HG03280 (cell line): ENCODE results near the gene FILIP1.
A peak's percentile ranks its signal among the peaks of the same experiment; 100 is the strongest.

Experiments
- ATAC-seq: cut with Tn5 transposase; IDR thresholded peaks from one replicate; pipeline ENCODE4 v1.9.1; 2021; ENCODE audit warnings: mild to moderate bottlenecking, moderate library complexity; ENCODE audit not compliant: unreplicated experiment

FILIP1 gene

DNA sequence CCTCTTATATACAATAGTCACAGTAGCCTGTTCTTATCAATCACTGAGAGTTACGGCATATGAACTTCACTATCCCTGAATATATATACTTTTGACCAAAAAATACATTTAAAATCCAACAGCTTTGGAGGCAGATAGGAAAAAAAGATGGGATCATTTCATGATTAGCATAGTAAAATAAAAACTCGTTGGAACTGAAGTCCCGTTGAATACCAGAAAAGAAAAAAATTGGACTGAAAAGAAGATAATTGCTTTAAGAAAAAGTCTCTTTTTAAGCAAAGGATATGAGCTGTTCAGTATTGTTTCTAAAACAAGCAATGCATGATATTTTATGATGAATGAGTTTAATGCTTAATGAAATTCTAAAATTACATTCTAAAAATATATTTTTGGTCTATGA is 4.4 kb upstream of the FILIP1 start:
- no peak for ATAC-seq

- ATAC-seq: no peak
Measured at GRCh38 chr6:75495011-75495410, 1.4 kb upstream of the FILIP1 start.

- no peak for ATAC-seq
Measured at GRCh38 chr6:75494290-75494689, 690 bp upstream of the FILIP1 start.

DNA sequence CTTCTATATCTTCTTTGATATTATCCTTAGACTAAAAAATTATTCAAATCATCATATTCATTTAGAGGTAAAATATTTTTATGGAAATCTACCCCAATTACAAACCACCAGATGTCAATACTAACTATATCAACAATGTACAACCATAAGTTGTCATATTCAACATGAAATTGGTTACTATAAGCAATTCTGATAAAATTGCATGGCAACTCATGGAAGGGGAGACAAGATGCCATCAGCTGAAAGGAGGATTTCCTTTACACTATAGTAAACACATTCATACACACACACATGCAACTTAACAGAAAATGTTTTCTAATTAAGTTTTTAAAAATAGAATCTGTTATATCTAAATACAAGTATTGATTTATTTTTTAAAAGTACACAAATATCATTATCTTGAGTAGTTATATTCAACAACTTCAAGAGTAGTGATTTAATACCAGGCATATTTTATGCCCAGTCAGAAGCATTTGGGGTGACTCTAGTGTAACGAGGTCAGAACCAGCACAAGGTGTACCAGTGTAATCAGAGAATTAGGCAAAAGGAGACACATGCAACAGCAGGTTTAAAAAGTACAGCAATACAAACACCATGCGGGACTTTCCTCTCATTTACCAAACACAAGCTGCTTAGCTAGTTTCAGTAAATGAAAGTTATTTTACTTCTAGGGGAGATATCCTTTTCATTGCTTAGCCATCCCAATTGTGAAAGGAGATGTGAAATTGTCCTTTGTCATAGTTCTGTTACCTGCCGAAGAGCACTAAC is 1.0 kb downstream of the FILIP1 start:
- ATAC-seq: no peak

DNA sequence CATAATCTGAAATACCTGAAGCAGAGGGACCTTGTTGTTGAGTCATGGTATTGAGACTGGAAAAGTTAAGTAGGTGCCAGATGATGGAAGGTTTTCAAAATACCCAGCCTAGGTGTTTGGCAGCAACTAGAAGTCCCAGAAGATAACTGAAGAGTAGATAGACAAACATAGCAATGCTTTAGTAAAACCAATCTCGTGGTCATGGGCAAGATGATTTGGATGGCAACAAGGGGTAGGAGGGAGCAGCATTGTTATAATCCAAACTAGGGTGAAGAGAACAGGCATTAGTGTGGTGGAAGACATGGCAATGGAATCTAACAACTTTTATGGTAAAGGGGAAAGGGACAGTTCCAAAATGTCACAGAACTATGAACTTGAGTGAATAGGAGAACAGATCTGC is 2.3 kb downstream of the FILIP1 start:
- no peak for ATAC-seq

DNA sequence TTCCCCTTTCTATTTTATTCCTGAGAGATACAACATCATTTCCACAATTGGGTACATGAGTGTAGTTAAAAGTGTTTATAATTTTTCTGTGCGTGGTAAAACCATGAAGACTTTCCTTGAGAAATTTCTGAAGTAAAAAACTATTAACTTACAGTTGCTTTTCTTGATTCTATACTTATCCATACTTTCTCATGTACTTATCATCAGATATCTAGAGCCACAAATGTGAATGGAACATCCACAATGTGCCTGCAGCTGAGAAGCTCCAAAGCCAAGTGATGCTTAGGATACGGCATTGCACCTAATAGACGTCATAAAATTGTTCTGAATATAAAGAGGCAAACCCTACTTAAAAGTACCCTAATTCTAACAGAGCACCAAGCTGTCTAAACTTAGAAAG is 2.9 kb downstream of the FILIP1 start:
- ATAC-seq: no peak

- ATAC-seq: no peak
Measured at GRCh38 chr6:75489025-75489424, 4.6 kb downstream of the FILIP1 start.

DNA sequence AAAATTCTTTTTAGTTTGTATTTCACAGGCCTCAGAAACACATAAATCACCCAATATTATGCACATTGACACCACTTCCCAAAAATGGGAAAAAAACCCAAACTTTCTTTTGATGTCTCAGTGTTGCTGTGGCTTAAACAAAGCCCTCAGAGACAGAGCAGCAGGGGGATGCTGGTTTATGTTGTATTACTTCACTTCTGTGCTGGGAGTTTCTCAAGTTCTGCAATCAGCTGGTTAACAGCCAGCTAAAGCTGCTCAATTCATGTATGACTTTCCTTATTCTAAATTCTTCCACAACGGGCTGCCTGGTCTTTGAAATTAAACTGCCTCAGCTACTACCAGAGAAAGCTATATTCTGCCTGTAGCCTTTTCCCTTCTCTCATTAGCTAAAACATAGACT is 5.6 kb downstream of the FILIP1 start:
- no peak for ATAC-seq

GRCh38 chr6:75486850-75487518 is 6.6 kb downstream of the FILIP1 start:
- ATAC-seq: no peak

DNA sequence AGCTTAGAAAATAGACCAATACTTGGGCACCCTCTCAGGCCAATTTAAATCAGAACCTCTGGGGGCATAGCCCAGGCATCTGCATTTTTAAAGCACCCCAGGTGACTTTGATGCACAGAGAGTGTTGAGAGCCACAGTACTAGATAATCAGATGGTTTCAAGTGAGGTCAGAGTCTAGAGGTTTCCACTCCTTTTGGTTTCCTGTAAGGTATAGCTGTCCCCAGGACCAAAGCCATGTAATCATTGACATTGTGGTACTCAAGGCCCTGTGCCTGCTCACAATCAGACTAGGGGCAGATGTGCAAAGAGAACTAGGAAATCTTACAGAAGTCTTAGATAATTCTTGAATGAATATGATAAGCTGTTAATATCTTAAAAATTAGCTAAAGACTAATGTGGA is 9.1 kb downstream of the FILIP1 start:
- no peak for ATAC-seq

DNA sequence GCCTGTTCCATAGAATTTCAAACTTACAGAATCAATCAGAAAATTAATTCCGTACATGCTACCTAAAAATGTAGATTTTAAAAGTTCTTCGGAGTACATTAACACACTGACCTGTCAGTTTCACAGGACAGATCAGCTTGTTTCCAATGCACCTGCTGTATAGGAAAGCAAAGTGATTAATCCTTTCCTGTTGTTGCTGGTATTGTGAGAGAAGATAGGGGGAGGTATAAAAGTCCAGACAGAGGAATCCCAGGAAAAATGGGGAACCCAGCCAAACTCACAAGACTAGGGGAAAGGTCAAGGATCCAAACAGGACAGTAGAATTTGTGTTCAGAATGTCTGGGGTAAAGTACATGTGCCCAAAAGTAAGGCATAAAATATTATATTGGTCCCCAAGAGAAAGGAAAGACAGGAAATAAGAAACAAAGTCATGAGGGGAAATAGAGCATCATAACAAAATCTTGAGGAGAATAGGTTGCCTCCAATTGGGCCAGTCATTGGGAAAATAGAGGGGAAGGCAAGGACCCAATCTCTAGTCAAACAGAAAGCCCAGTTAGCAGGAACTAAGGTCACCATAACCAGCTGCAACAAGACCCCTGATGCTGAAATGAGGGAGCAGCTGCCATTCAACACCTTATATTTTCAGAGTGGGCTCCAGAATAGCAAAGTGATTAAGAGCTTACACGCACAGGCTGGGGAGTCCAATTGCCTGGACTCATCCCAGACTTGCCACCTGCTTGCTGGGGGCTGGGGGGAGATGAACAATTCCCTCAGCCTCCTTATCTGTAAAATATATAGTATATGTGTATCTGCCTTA is 10.3 kb downstream of the FILIP1 start:
- no peak for ATAC-seq

- ATAC-seq: no peak
Measured at GRCh38 chr6:75481936-75482593, 11.5 kb downstream of the FILIP1 start.

DNA sequence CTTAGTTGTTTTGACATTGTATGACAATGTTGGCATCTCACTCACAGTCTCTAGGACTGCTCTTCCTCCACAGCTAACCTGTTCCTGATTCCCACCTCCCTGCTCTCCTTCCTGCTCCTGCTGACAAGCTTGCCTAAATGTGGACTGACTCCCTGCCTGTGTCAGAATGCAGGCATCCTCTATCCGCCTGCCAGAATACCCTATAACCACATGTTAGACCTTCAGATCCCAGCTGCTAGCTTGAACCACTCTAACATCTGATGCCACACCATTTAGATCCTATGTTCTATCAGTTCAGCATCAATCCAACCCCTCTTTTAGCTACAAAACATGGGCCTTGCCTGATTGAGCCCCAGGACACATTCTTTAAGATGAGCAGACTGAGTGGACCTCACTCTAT is 12.2 kb downstream of the FILIP1 start:
- ATAC-seq: no peak

DNA sequence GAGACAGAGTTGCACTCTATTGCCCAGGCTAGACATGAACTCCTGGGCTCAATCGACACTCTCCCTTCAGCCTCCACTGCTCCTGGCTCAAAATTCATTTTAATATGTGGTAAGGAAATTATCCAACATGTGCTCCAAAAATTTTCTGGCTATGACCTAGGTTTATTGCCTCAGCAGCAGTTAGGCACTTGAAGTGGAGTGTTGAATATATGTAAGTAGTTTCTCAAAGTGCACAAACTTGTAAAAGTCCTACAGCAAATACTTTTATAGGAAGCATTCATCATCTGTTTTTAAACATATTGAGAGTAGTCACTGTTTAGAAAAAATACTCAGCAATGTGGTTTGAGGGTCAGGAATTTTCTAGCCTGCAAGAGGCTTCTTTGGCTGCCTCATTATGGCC is 13.2 kb downstream of the FILIP1 start:
- ATAC-seq: no peak

GRCh38 chr6:75479712-75480111 is 13.9 kb downstream of the FILIP1 start:
- ATAC-seq: no peak

- ATAC-seq: no peak
Measured at GRCh38 chr6:75478929-75479328, 14.7 kb downstream of the FILIP1 start.

DNA sequence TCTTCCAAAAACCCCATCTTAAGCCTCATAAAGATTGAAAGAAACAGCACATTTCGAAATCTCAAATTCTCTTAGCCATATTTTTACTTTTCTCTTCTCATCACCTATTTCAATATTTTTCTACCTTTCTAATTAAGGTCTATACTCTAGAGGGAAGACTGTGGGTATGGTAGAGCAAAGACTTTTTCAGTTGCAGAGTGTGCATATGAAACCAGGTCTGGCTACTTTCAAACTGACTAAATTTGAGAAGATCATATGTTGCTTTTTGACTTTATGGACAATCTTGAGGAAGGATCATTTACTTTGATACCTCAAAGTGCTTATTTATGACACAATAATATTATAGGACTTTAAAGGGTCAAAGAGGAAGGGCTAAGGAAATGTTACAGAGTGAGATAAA is 20.7 kb downstream of the FILIP1 start:
- peak; percentile 64 for ATAC-seq

GRCh38 chr6:75467966-75468365 is 25.6 kb downstream of the FILIP1 start:
- ATAC-seq: no peak

DNA sequence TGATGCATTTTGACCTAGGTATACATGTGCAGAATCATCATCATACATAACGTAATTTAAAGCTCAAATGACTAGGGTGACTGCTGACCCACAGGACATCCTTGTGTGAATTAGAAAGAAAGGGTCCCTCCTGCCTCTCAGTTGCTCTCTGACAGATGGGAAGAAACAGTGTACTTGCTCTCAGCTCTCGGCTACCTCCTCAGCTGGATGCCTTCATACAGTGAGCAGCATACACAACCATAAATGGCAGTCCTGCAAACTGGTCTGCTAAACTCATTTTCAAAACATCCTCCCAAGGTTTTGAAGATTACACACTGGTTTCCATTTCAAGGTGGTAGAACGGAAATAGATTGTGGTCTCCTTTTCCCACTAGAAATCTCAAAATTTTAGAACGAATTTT is 26.3 kb downstream of the FILIP1 start:
- ATAC-seq: no peak

- no peak for ATAC-seq
Measured at GRCh38 chr6:75466636-75467035, 27.0 kb downstream of the FILIP1 start.

- no peak for ATAC-seq
Measured at GRCh38 chr6:75463908-75464307, 29.7 kb downstream of the FILIP1 start.
